HG03159 (cell line): ENCODE measurements around the gene SIK3.
A peak's percentile ranks its signal among the peaks of the same experiment; 100 is the strongest.

Source experiments
- ATAC-seq: cut with Tn5 transposase; IDR thresholded peaks from one replicate; pipeline ENCODE4 v1.9.1; 2021; ENCODE audit warnings: mild to moderate bottlenecking, moderate library complexity; ENCODE audit not compliant: unreplicated experiment

SIK3 gene

GRCh38 chr11:117011541-117011898 lies 86.7 kb downstream of the SIK3 start:
- ATAC-seq, result no peak

GRCh38 chr11:117010808-117011540 lies 87.3 kb downstream of the SIK3 start:
- ATAC-seq, result no peak

- no peak for ATAC-seq
Measured at GRCh38 chr11:117009905-117010605, 88.2 kb downstream of the SIK3 start.

- no peak for ATAC-seq
Measured at GRCh38 chr11:117005758-117006157, 92.5 kb downstream of the SIK3 start.

GRCh38 chr11:117002639-117003299 lies 95.5 kb downstream of the SIK3 start:
- no peak for ATAC-seq

- no peak for ATAC-seq
Measured at GRCh38 chr11:117000014-117000737, 98.1 kb downstream of the SIK3 start.

GRCh38 chr11:116997071-116997470 lies 101.2 kb downstream of the SIK3 start:
- ATAC-seq, result no peak

GRCh38 chr11:116994195-116994594 lies 104.0 kb downstream of the SIK3 start:
- ATAC-seq, result no peak

- ATAC-seq, result no peak
Measured at GRCh38 chr11:116993599-116993998, 104.6 kb downstream of the SIK3 start.

- no peak for ATAC-seq
Measured at GRCh38 chr11:116991491-116991890, 106.7 kb downstream of the SIK3 start.

GRCh38 chr11:116990811-116991210 lies 107.4 kb downstream of the SIK3 start:
- ATAC-seq, result no peak

GRCh38 chr11:116990061-116990473 lies 108.2 kb downstream of the SIK3 start:
- ATAC-seq, result no peak

- ATAC-seq, result no peak
Measured at GRCh38 chr11:116989184-116989583, 109.0 kb downstream of the SIK3 start.

GRCh38 chr11:116986521-116987105 lies 111.6 kb downstream of the SIK3 start:
- ATAC-seq, result peak; percentile 59

GRCh38 chr11:116984589-116984988 lies 113.6 kb downstream of the SIK3 start:
- no peak for ATAC-seq

- no peak for ATAC-seq
Measured at GRCh38 chr11:116984186-116984585, 114.0 kb downstream of the SIK3 start.

- ATAC-seq, result no peak
Measured at GRCh38 chr11:116981266-116981885, 116.9 kb downstream of the SIK3 start.

GRCh38 chr11:116980136-116980793 lies 118.0 kb downstream of the SIK3 start:
- peak; percentile 95 for ATAC-seq

- ATAC-seq, result no peak
Measured at GRCh38 chr11:116976941-116977570, 121.2 kb downstream of the SIK3 start.
